ENCODE results near the gene CZIB. TPM values are rescaled to one million over a fixed set of nuclear protein-coding genes. Genes with fewer than 3 reads are reported as not detected.
"Not testable (repeated sequence)": the region's sequence is repeated elsewhere in the genome, so short reads cannot be mapped to it uniquely, and the experiment has no call there.

The CZIB gene
- total RNA-seq, 1 donor from 2014 or later = 28.0 TPM

GRCh38 chr1:53188099-53188498 lies 32.3 kb downstream of the CZIB start:
- ATAC-seq = peak; percentile 74

DNA sequence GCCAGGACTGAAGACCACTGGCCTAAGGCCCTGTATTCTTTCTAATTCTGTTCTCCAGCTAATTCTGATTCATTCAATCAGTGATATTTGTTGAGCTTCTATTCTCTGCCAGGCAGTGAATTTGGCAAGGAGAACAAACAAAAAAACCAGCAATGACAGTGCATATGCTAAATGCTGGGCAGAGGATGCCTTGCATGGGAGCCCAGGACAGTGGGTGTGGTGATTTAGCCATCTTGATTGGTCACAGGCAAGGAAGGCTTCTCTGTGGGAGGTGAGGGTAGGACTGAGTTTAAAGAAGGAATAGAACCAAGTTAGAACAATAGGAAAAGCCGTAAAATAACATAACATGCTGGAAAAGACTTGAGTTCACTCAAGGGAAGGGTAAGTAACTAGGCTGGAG lies 33.0 kb downstream of the CZIB start:
- no peak for ATAC-seq

GRCh38 chr1:53186533-53186932 lies 33.9 kb downstream of the CZIB start:
- no peak for ATAC-seq

DNA sequence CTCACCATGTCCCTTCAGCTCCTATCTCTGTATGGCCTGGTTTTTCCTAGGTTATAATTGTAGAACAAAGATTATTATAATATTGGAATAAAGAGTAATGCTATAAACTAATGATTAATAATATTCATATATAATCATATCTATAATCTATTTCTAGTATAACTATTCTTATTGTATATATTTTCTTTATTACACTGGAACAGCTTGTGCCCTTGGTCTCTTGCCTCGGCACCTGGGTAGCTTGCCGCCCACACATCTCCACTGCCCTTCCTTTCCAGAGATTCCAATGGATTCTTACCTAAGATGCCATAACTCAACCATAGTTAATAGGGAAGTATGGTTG lies 34.5 kb downstream of the CZIB start:
- not testable (repeated sequence) for ATAC-seq

DNA sequence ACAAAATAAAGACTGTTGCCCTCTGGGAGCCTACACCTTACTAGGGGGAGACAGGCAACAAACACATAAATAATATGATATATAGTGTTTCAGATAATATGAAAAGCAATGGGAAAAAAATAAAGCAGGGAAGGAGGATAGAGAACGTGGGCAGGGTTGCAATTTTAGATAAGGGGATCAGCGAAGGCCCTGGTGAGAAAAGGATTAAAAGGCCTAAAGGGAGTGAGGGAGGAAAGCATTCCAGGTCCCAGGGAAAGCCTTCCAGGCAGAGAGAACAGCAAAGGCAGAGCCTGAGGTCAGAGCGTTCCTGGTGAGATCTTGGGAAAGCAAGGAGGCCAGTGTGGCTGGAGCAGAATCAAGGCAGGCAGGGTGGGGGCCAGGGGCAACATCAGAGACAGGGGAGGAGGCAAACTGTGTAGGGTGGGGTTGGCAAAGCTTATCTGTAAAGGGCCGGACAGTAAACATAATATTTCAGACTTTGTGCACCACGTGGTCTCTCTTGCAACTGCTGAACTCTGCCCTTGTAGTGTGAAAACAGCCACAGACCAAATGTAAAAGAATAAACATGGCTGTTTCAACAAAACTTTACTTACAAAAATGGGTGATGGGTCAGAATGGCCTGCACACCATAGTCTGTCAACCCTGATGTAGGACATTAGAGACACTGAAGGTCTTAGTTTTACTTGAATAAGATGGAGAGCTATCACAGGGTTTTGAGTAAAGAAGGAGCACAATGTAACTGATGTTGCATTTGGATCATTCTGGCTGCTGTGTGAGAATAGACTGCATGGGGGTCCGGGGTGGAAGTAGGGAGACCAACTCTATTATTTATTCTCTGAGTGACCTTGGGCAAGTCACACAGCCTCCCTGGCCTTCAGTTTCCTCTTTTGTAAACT lies 37.1 kb downstream of the CZIB start:
- no peak for ATAC-seq

- no peak for ATAC-seq
Measured at GRCh38 chr1:53182716-53183094, 37.7 kb downstream of the CZIB start.

DNA sequence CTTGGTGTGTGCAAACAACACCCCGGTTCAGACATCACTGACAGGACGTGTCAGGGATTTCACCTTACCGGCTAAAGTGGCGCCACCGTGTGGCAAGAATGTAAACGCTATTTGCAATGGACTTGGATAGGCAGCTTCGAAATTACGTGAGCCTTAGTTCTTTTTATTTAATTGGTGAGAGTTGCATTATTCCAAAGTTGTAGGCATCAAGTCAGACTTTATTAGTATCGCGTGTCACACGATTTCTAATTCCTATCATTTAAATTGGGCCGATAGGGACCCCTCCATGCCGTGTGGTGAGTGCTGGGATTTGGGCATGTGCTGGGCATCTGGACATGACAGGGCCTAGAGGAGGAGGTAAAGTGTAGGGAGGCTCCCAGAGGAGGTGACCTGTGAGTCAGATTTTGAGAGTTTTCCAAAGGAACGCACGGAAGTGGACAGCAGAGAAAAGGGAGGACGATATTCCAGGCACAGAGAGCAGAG lies 38.3 kb downstream of the CZIB start:
- peak; percentile 67 for ATAC-seq

DNA sequence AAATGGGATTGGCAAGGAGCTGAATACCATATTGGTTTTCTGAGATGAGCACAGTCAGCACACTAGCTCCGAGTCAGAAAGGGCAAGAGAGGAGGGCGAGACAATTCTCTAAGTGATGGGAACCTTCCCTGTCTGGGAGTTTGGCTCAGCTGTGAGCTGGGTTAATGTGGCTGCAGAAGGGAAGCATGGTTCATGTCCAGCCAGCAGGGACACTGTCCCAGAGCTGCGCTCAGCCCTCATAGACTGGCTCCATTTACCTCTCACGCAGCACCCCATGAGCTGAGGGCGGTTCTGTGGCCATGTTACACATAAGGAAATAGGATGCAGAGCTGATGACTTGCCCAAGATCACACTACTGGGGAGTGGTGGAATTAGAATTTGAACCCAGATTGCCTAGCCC lies 39.5 kb downstream of the CZIB start:
- ATAC-seq = no peak

DNA sequence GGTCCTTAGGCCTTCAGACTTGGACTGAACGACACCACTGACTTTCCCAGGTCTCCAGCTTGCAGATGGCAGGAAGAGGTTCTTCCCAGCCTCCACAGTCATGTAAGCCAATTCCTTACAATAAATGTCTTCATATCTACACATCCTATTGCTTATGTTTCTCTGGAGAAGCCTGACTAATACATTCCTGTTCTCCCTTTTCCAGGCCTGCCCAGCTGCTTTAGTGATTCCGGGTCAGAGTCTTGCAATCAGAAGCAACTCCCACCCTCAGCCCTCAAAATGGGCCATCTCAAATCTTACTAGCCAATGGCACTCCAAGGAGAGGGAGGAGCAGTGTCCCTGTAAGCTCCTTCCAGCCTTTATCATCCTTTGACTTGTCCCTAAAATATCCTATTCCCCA lies 40.2 kb downstream of the CZIB start:
- no peak for ATAC-seq

GRCh38 chr1:53176452-53177208 lies 43.8 kb downstream of the CZIB start:
- ATAC-seq = no peak

- ATAC-seq = no peak
Measured at GRCh38 chr1:53174971-53175913, 45.2 kb downstream of the CZIB start.

- peak; percentile 55 for ATAC-seq
Measured at GRCh38 chr1:53172426-53173128, 47.9 kb downstream of the CZIB start.

GRCh38 chr1:53166912-53167311 lies 53.5 kb downstream of the CZIB start:
- ATAC-seq = no peak

DNA sequence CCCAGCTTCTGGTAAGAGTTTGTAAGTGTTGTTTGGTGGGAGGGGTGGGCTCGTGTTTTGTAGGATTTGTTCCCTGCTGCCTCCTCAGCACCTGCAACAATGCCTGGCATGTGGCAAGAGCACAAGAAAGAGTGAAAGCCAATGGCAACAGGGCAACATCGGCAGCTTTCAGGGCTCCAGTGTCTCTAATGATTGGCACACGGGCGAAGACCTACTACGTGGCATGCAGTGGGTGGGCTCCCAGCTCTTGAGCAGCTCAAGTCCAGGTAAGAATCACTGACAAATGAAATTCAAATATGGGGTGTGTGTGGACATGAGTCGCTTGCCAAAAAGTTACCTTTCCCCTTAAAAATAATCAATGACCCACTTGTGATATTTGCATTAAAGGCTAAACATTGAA lies 54.1 kb downstream of the CZIB start:
- no peak for ATAC-seq

- no peak for ATAC-seq
Measured at GRCh38 chr1:53165408-53165961, 54.9 kb downstream of the CZIB start.

Other genes starting within 250 kb of the CZIB start
- 2.6 TPM for gene PODN, start 158.4 kb downstream of the CZIB start, total RNA-seq
- not detected for gene SLC1A7, start 78.0 kb downstream of the CZIB start, total RNA-seq
- 23.9 TPM for gene CPT2, start 23.8 kb downstream of the CZIB start, total RNA-seq
- 30.0 TPM for gene MAGOH, start 17.9 kb upstream of the CZIB start, total RNA-seq
- 21.0 TPM for gene LRP8, start 107.4 kb upstream of the CZIB start, total RNA-seq
- gene DMRTB1, start 238.8 kb upstream of the CZIB start, total RNA-seq = not detected